Fibroblast of peridontal ligament (primary cell): ENCODE measurements around the gene P2RY8.
"Not testable (repeated sequence)": the region's sequence is repeated elsewhere in the genome, so short reads cannot be mapped to it uniquely, and the experiment has no call there.

Experiments
- DNase-seq: peaks from one replicate; pipeline ENCODE4 v3.0.0-alpha.2; 2010; ENCODE audit errors: extremely low read depth

P2RY8 gene

GRCh38 chrX:1464971-1465285 is 72.1 kb downstream of the P2RY8 start:
- no peak for DNase-seq

- no peak for DNase-seq
These were observed 72.7 kb downstream of the P2RY8 start for GRCh38 chrX:1464041-1464970.

GRCh38 chrX:1463581-1463980 is 73.4 kb downstream of the P2RY8 start:
- no peak for DNase-seq

- peak; percentile 30 for DNase-seq
These were observed 74.3 kb downstream of the P2RY8 start for GRCh38 chrX:1462596-1463251.

GRCh38 chrX:1462110-1462509 is 74.9 kb downstream of the P2RY8 start:
- no peak for DNase-seq

GRCh38 chrX:1455948-1456280 is 81.1 kb downstream of the P2RY8 start:
- DNase-seq = no peak

GRCh38 chrX:1453951-1454785 is 82.8 kb downstream of the P2RY8 start:
- DNase-seq = peak; percentile 70

- no peak for DNase-seq
These were observed 83.6 kb downstream of the P2RY8 start for GRCh38 chrX:1453395-1453783.

- peak; percentile 99 for DNase-seq
These were observed 84.2 kb downstream of the P2RY8 start, which contains the start of gene ASMTL for GRCh38 chrX:1452516-1453394. TSS of gene ASMTL (minus strand) at chrX:1452909. CDS start at chrX:1452840, 69 bp downstream.

- no peak for DNase-seq
These were observed 85.1 kb downstream of the P2RY8 start for GRCh38 chrX:1451661-1452515.

GRCh38 chrX:1451251-1451660 is 85.7 kb downstream of the P2RY8 start:
- DNase-seq = no peak

- DNase-seq = no peak
These were observed 86.4 kb downstream of the P2RY8 start for GRCh38 chrX:1450361-1451161.

- no peak for DNase-seq
These were observed 87.2 kb downstream of the P2RY8 start for GRCh38 chrX:1449823-1450149.

- DNase-seq = no peak
These were observed 87.8 kb downstream of the P2RY8 start for GRCh38 chrX:1449036-1449822.

- not testable (repeated sequence) for DNase-seq
These were observed 88.4 kb downstream of the P2RY8 start for GRCh38 chrX:1448573-1449001.

- DNase-seq = not testable (repeated sequence)
These were observed 88.9 kb downstream of the P2RY8 start for GRCh38 chrX:1447969-1448572.

GRCh38 chrX:1446984-1447968 is 89.7 kb downstream of the P2RY8 start:
- not testable (repeated sequence) for DNase-seq
